HepG2 (cell line): ENCODE measurements around the gene ABTB2. TPM values are rescaled to one million over a fixed set of nuclear protein-coding genes. Genes with fewer than 3 reads are reported as not detected.
A peak's percentile ranks its signal among the peaks of the same experiment; 100 is the strongest.

ENCODE experiments used
- ADNP ChIP-seq: sonication (generic); formaldehyde crosslinking; IDR thresholded peaks from 2 replicates; pipeline ENCODE4 v1.4.0; 2020; ENCODE audit warnings: missing genetic modification reagents
- ATF7 ChIP-seq, 2 experiments: fragments of 450-650 bp in 1 of 2; sonication (generic) in 1 of 2; formaldehyde crosslinking in 1 of 2; IDR thresholded peaks; 2 replicates each; pipeline versions ENCODE4 v1.4.0 to v1.6.1; 2016 to 2020; ENCODE audit warnings: antibody characterized with exemption in 1 of 2, mild to moderate bottlenecking in 1 of 2, missing genetic modification reagents in 1 of 2
- EEA1 ChIP-seq: sonication (generic); formaldehyde crosslinking; IDR thresholded peaks from 2 replicates; pipeline ENCODE4 v1.5.1; 2020; ENCODE audit warnings: mild to moderate bottlenecking, missing genetic modification reagents, borderline replicate concordance
- HOXD1 ChIP-seq: sonication (generic); formaldehyde crosslinking; IDR thresholded peaks from 2 replicates; pipeline ENCODE4 v1.5.0; 2020; ENCODE audit warnings: missing genetic modification reagents
- KDM4B ChIP-seq: sonication (generic); formaldehyde crosslinking; IDR thresholded peaks from 2 replicates; pipeline ENCODE4 v1.4.0; 2020; ENCODE audit warnings: missing genetic modification reagents
- KLF15 ChIP-seq: sonication (generic); formaldehyde crosslinking; IDR thresholded peaks from 2 replicates; pipeline ENCODE4 v1.8.1; 2023; ENCODE audit warnings: borderline replicate concordance, mild to moderate bottlenecking, inconsistent platforms, missing genetic modification reagents, mixed read lengths
- NONO ChIP-seq, 2 experiments: fragments of 450-650 bp in 1 of 2; sonication (generic) in 1 of 2; formaldehyde crosslinking in 1 of 2; IDR thresholded peaks in 1 of 2; conservative IDR thresholded peaks in 1 of 2; 2 replicates each; pipeline versions ENCODE4 v1.6.1 to v1.8.0; 2017 to 2022; ENCODE audit warnings: mild to moderate bottlenecking in 1 of 2, missing genetic modification reagents in 1 of 2, moderate library complexity in 1 of 2
- PITX1 ChIP-seq: sonication (generic); formaldehyde crosslinking; IDR thresholded peaks from 2 replicates; pipeline ENCODE4 v1.5.1; 2020; ENCODE audit warnings: mild to moderate bottlenecking, missing genetic modification reagents
- SAFB2 ChIP-seq: sonication (generic); formaldehyde crosslinking; IDR thresholded peaks from 2 replicates; pipeline ENCODE4 v1.5.1; 2020; ENCODE audit warnings: missing genetic modification reagents, low read depth, mild to moderate bottlenecking, borderline replicate concordance
- SATB2 ChIP-seq: sonication (generic); formaldehyde crosslinking; IDR thresholded peaks from 2 replicates; pipeline ENCODE4 v1.5.0; 2020; ENCODE audit warnings: missing genetic modification reagents
- SOX5 ChIP-seq: IDR thresholded peaks from 2 replicates; pipeline ENCODE4 v1.6.1; 2016; ENCODE audit warnings: borderline replicate concordance
- ZFAT ChIP-seq: sonication (generic); formaldehyde crosslinking; conservative IDR thresholded peaks from 2 replicates; pipeline ENCODE4 v1.8.1; 2023; ENCODE audit warnings: missing genetic modification reagents, inconsistent platforms
- ZFYVE20 ChIP-seq: sonication (generic); formaldehyde crosslinking; IDR thresholded peaks from 2 replicates; pipeline ENCODE4 v1.8.0; 2023; ENCODE audit warnings: low read depth, mild to moderate bottlenecking, moderate library complexity, missing genetic modification reagents, borderline replicate concordance
- ZMYM2 ChIP-seq: sonication (generic); formaldehyde crosslinking; IDR thresholded peaks from 2 replicates; pipeline ENCODE4 v1.8.0; 2022; ENCODE audit warnings: mild to moderate bottlenecking, missing genetic modification reagents
- ZNF30 ChIP-seq: sonication (generic); formaldehyde crosslinking; IDR thresholded peaks from 2 replicates; pipeline ENCODE4 v1.5.0; 2020; ENCODE audit warnings: mild to moderate bottlenecking, missing genetic modification reagents
- ZNF335 ChIP-seq: sonication (generic); formaldehyde crosslinking; IDR thresholded peaks from 2 replicates; pipeline ENCODE4 v1.4.0; 2020; ENCODE audit warnings: missing genetic modification reagents
- ZNF34 ChIP-seq: sonication (generic); formaldehyde crosslinking; IDR thresholded peaks from 2 replicates; pipeline ENCODE4 v1.4.0; 2020; ENCODE audit warnings: mild to moderate bottlenecking, missing genetic modification reagents, borderline replicate concordance
- ZNF382 ChIP-seq: sonication (generic); formaldehyde crosslinking; IDR thresholded peaks from 2 replicates; pipeline ENCODE4 v1.5.0; 2020; ENCODE audit warnings: missing genetic modification reagents, mild to moderate bottlenecking, borderline replicate concordance
- ZSCAN21 ChIP-seq: sonication (generic); formaldehyde crosslinking; IDR thresholded peaks from 2 replicates; pipeline ENCODE4 v1.8.0; 2022; ENCODE audit warnings: mild to moderate bottlenecking, missing genetic modification reagents, moderate library complexity, borderline replicate concordance
- polyA plus RNA-seq, 8 experiments: library from polyadenylated mRNA; depleted of rRNA in 3 of 8; stranded (reverse) in 7 of 8; unstranded in 1 of 8; fragments of >200 nt; fragmentation: Illumina TruSeq in 4 of 8; extraction: Trizol in 4 of 8; gene quantifications; 2 replicates each; pipeline versions ENCODE4 v1.2.1 to v1.2.3, GENCODE V29; 2011 to 2016; ENCODE audit warnings: low read depth in 4 of 8, missing spikeins in 1 of 8, mixed read lengths in 1 of 8; ENCODE audit not compliant: insufficient read depth in 1 of 8
- total RNA-seq, 5 experiments: library from RNA; depleted of rRNA; stranded (reverse); fragments of >200 nt; fragmentation: Illumina TruSeq; extraction: Trizol; gene quantifications; 2 replicates each; pipeline ENCODE4 v1.2.3, GENCODE V29; 2016; ENCODE audit warnings: low read depth in 1 of 5
- TF ChIP-seq, protein P1 (sequence below): fragments of 450-650 bp; IDR thresholded peaks from 2 replicates; pipeline ENCODE4 v1.6.1; 2017; ENCODE audit warnings: mild to moderate bottlenecking
- TF ChIP-seq, protein P2 (sequence below): sonication (generic); formaldehyde crosslinking; IDR thresholded peaks from 2 replicates; pipeline ENCODE4 v1.4.0; 2020; ENCODE audit warnings: low read depth, mild to moderate bottlenecking, missing genetic modification reagents
- TF ChIP-seq, protein P3 (sequence below): IDR thresholded peaks from 2 replicates; pipeline ENCODE4 v1.6.1; 2016; ENCODE audit warnings: control low read depth
- TF ChIP-seq, protein P4 (sequence below): sonication (generic); formaldehyde crosslinking; IDR thresholded peaks from 2 replicates; pipeline ENCODE4 v1.8.0; 2022; ENCODE audit warnings: mild to moderate bottlenecking, missing genetic modification reagents; ENCODE audit not compliant: insufficient replicate concordance

The ABTB2 gene
- total and polyA plus RNA-seq, 2 of the 13 experiments (the other 11 are each of a cell fraction or from before 2014, with no cell fraction given) = 5.1 to 15.4 TPM

GRCh38 chr11:34363363-34364084 lies 5.7 kb upstream of the ABTB2 start (continued):
- TF ChIP-seq, protein P1, sequence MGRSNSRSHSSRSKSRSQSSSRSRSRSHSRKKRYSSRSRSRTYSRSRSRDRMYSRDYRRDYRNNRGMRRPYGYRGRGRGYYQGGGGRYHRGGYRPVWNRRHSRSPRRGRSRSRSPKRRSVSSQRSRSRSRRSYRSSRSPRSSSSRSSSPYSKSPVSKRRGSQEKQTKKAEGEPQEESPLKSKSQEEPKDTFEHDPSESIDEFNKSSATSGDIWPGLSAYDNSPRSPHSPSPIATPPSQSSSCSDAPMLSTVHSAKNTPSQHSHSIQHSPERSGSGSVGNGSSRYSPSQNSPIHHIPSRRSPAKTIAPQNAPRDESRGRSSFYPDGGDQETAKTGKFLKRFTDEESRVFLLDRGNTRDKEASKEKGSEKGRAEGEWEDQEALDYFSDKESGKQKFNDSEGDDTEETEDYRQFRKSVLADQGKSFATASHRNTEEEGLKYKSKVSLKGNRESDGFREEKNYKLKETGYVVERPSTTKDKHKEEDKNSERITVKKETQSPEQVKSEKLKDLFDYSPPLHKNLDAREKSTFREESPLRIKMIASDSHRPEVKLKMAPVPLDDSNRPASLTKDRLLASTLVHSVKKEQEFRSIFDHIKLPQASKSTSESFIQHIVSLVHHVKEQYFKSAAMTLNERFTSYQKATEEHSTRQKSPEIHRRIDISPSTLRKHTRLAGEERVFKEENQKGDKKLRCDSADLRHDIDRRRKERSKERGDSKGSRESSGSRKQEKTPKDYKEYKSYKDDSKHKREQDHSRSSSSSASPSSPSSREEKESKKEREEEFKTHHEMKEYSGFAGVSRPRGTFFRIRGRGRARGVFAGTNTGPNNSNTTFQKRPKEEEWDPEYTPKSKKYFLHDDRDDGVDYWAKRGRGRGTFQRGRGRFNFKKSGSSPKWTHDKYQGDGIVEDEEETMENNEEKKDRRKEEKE = no peak
- TF ChIP-seq, protein P2, sequence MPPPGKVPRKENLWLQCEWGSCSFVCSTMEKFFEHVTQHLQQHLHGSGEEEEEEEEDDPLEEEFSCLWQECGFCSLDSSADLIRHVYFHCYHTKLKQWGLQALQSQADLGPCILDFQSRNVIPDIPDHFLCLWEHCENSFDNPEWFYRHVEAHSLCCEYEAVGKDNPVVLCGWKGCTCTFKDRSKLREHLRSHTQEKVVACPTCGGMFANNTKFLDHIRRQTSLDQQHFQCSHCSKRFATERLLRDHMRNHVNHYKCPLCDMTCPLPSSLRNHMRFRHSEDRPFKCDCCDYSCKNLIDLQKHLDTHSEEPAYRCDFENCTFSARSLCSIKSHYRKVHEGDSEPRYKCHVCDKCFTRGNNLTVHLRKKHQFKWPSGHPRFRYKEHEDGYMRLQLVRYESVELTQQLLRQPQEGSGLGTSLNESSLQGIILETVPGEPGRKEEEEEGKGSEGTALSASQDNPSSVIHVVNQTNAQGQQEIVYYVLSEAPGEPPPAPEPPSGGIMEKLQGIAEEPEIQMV (CRISPR knock-in tag) = no peak
- TF ChIP-seq SOX5 (CRISPR knock-in tag) (peak; percentile 43; the same call in 1 of the 2 replicates), EEA1 (CRISPR knock-in tag) (no peak), ZFAT (CRISPR knock-in tag) (no peak), KDM4B (no peak), NONO (IDR thresholded peaks at IDR 0.05) (no peak), NONO (CRISPR knock-in tag; conservative IDR thresholded peaks at IDR 0.05) (no peak), ZNF30 (CRISPR knock-in tag) (no peak), SAFB2 (no peak), HOXD1 (CRISPR knock-in tag) (no peak), ZNF34 (CRISPR knock-in tag) (no peak), ZNF382 (no peak), ZMYM2 (CRISPR knock-in tag) (no peak), KLF15 (no peak), ZFYVE20 (CRISPR knock-in tag) (no peak), ZNF335 (CRISPR knock-in tag) (no peak), ATF7 (IDR thresholded peaks at IDR 0.05) (no peak), ATF7 (CRISPR knock-in tag; IDR thresholded peaks at IDR 0.05) (no peak), ZSCAN21 (CRISPR knock-in tag) (no peak), SATB2 (CRISPR knock-in tag) (no peak), PITX1 (peak; percentile 49; the same call in 1 of the 2 replicates), ADNP (CRISPR knock-in tag) (no peak)
- TF ChIP-seq, protein P3, sequence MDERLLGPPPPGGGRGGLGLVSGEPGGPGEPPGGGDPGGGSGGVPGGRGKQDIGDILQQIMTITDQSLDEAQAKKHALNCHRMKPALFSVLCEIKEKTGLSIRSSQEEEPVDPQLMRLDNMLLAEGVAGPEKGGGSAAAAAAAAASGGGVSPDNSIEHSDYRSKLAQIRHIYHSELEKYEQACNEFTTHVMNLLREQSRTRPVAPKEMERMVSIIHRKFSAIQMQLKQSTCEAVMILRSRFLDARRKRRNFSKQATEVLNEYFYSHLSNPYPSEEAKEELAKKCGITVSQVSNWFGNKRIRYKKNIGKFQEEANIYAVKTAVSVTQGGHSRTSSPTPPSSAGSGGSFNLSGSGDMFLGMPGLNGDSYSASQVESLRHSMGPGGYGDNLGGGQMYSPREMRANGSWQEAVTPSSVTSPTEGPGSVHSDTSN (CRISPR knock-in tag) = no peak
- TF ChIP-seq, protein P4, sequence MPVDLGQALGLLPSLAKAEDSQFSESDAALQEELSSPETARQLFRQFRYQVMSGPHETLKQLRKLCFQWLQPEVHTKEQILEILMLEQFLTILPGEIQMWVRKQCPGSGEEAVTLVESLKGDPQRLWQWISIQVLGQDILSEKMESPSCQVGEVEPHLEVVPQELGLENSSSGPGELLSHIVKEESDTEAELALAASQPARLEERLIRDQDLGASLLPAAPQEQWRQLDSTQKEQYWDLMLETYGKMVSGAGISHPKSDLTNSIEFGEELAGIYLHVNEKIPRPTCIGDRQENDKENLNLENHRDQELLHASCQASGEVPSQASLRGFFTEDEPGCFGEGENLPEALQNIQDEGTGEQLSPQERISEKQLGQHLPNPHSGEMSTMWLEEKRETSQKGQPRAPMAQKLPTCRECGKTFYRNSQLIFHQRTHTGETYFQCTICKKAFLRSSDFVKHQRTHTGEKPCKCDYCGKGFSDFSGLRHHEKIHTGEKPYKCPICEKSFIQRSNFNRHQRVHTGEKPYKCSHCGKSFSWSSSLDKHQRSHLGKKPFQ (CRISPR knock-in tag) = no peak
